NB4 (cell line): ENCODE data around the gene ITGAV.
A peak's percentile ranks its signal among the peaks of the same experiment; 100 is the strongest.

Experiments
- DNase-seq: peaks from one replicate; pipeline ENCODE4 v3.0.0; 2010; ENCODE audit warnings: low read depth
- H3K4me3 ChIP-seq: one replicate; pipeline ENCODE4 v1.5.1; 2011; ENCODE audit warnings: mild to moderate bottlenecking, low read depth, low read length, moderate library complexity
- CTCF ChIP-seq: IDR thresholded peaks from one replicate; pipeline ENCODE4 v1.5.1; 2012; ENCODE audit warnings: low read depth, low read length
- MAX ChIP-seq: IDR thresholded peaks from 2 replicates; pipeline ENCODE4 v1.6.1; 2011; ENCODE audit warnings: low read depth, low read length
- MYC ChIP-seq: IDR thresholded peaks from 2 replicates; pipeline ENCODE4 v1.6.1; 2011; ENCODE audit warnings: low read depth, low read length
- POLR2A ChIP-seq: IDR thresholded peaks from 2 replicates; pipeline ENCODE4 v1.6.1; 2011; ENCODE audit warnings: mild to moderate bottlenecking; ENCODE audit not compliant: insufficient read length; ENCODE audit errors: extremely low read depth

The ITGAV gene

GRCh38 chr2:186576614-186577013 lies 13.2 kb upstream of the ITGAV start:
- no peak overlapping the region for H3K4me3 ChIP-seq
- TF ChIP-seq MYC, result no peak
- no peak for TF ChIP-seq CTCF
- no peak for TF ChIP-seq MAX
- TF ChIP-seq POLR2A, result no peak
- no peak for DNase-seq

- TF ChIP-seq MYC (no peak), MAX (no peak), POLR2A (no peak), CTCF (no peak)
These were observed 7.2 kb upstream of the ITGAV start for GRCh38 chr2:186582698-186583097.

GRCh38 chr2:186584053-186584452 lies 5.8 kb upstream of the ITGAV start:
- no peak overlapping the region for H3K4me3 ChIP-seq
- no peak for TF ChIP-seq POLR2A
- TF ChIP-seq CTCF, result no peak
- TF ChIP-seq MAX, result no peak
- TF ChIP-seq MYC, result no peak
- no peak for DNase-seq

More at GRCh38 chr2:186582698-186583097, 7.2 kb upstream of the ITGAV start:
- DNase-seq, result no peak
- no peak overlapping the region for H3K4me3 ChIP-seq

GRCh38 chr2:186588421-186588820 lies 1.4 kb upstream of the ITGAV start:
- no peak overlapping the region for H3K4me3 ChIP-seq
- TF ChIP-seq MYC, result no peak
- no peak for TF ChIP-seq CTCF
- no peak for TF ChIP-seq POLR2A
- TF ChIP-seq MAX, result no peak
- no peak for DNase-seq

GRCh38 chr2:186588940-186589611 lies 780 bp upstream of the ITGAV start:
- no peak for TF ChIP-seq MYC
- no peak for TF ChIP-seq POLR2A
- TF ChIP-seq MAX, result no peak
- no peak for TF ChIP-seq CTCF
- H3K4me3 ChIP-seq, result peak overlapping the region; percentile 84
- DNase-seq, result peak; percentile 18
